Fibroblast of skin of right quadriceps (primary cell): ENCODE results near the gene ITIH6.
"Not testable (repeated sequence)": the region's sequence is repeated elsewhere in the genome, so short reads cannot be mapped to it uniquely, and the experiment has no call there.

ENCODE experiments used
- DNase-seq: peaks from one replicate; pipeline ENCODE4 v3.0.0-alpha.2; 2013

The ITIH6 gene, protein sequence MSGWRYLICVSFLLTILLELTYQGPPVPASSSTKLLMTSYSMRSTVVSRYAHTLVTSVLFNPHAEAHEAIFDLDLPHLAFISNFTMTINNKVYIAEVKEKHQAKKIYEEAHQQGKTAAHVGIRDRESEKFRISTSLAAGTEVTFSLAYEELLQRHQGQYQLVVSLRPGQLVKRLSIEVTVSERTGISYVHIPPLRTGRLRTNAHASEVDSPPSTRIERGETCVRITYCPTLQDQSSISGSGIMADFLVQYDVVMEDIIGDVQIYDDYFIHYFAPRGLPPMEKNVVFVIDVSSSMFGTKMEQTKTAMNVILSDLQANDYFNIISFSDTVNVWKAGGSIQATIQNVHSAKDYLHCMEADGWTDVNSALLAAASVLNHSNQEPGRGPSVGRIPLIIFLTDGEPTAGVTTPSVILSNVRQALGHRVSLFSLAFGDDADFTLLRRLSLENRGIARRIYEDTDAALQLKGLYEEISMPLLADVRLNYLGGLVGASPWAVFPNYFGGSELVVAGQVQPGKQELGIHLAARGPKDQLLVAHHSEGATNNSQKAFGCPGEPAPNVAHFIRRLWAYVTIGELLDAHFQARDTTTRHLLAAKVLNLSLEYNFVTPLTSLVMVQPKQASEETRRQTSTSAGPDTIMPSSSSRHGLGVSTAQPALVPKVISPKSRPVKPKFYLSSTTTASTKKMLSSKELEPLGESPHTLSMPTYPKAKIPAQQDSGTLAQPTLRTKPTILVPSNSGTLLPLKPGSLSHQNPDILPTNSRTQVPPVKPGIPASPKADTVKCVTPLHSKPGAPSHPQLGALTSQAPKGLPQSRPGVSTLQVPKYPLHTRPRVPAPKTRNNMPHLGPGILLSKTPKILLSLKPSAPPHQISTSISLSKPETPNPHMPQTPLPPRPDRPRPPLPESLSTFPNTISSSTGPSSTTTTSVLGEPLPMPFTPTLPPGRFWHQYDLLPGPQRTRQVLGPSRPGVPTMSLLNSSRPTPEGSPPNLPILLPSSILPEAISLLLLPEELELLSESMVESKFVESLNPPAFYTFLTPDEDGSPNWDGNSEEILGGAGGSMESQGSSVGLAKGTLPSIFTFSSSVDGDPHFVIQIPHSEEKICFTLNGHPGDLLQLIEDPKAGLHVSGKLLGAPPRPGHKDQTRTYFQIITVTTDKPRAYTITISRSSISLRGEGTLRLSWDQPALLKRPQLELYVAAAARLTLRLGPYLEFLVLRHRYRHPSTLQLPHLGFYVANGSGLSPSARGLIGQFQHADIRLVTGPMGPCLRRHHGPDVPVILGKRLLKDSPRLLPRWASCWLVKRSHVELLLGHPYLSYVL

DNA sequence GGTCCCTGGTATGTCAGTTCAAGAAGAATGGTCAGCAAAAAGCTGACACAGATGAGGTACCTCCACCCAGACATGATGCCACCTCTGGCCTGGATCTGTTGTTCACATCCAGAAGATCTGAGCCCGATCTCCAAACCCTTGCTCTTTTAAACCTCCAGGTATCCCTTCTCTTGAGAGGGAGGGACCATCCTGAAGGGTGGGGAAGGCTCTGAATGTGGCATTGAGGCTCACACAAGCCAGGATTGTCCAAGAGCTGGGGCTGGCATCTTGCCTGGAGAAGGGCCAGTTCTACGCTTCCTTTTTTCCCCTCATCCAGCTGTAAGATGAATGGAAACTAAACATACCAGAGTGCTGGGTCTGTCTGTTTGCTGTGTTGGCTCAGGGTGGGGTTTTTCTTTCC, at the start of gene ITIH6:
Gene ITIH6 (minus strand): TSS at position 119 of the 400 bp plus-strand sequence. CDS start 45 bp downstream, at position 74.
- DNase-seq, result no peak

DNA sequence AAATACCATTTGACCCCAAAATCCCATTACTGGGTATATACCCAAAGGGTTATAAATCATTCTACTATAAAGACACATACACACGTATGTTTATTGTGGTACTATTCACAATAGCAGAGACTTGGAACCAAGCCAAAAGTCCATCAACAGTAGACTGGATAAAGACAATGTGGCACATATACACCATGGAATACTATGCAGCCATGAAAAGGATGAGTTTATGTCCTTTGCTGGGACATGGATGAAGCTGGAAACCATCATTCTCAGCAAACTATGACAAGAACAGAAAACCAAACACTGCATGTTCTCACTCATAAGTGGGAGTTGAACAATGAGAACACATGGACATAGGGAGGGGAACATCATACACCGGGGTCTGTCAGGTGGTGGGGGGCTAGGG, 49.6 kb upstream of the ITIH6 start:
- DNase-seq, result not testable (repeated sequence)

GRCh38 chrX:54843050-54843449, 45.0 kb upstream of the ITIH6 start:
- DNase-seq, result no peak

GRCh38 chrX:54842607-54843006, 44.6 kb upstream of the ITIH6 start:
- no peak for DNase-seq

DNA sequence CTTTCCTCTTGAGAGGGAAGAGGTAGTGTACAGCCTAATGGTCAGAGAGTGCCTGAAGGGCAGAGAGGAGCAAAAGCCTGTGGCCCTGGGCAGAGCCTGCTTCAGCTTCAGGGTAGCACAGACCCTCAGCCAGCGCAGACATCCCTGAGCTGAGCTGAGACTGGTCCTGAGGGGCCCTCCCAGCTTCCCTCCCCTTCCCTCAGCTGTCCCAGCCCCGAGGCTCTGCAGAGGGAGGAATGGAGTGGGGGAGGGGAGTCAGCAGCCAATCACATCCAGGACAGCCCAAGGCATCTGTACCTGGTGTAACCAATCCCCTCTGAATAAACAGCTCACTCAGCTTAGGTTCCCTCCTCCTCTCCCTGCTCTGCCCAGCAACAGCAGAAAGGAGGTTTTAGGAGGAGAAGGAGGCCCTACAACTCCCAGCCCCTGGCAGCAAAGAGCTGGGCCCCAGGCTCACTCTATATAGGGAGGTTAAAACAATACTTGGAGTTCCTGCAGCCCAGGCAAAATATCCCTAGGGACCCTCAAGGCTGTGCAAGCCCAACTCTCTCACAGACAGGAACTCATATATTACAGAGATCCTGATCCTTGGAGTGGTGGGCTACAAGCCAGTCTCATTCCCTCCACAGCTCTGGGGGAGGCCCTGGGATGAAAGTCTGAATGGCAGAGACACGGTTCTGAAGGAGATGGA, 43.3 kb upstream of the ITIH6 start:
- not testable (repeated sequence) for DNase-seq

GRCh38 chrX:54838583-54838982, 40.5 kb upstream of the ITIH6 start:
- DNase-seq, result no peak

DNA sequence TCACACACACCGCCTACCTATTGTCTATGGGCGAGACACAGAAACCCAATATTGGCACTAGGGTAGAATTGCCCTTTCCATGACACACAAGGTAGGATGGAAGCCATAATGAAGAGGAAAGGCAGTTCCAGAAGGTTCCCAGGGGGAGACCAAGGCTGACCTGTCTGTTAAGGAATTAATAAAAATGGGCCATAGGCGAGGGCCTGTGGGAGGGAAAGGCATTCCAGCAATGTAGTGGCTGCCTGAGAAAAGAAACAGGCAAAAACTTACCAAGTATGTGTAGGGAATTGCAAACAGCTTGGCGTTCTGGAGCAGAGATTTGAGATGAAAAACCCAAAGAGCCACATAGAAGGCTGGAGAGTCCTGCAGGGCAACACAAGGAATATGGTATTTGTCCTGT, 28.5 kb upstream of the ITIH6 start:
- DNase-seq, result no peak

GRCh38 chrX:54825716-54826438, 27.8 kb upstream of the ITIH6 start:
- DNase-seq, result no peak

GRCh38 chrX:54824722-54825121, 26.7 kb upstream of the ITIH6 start:
- no peak for DNase-seq

DNA sequence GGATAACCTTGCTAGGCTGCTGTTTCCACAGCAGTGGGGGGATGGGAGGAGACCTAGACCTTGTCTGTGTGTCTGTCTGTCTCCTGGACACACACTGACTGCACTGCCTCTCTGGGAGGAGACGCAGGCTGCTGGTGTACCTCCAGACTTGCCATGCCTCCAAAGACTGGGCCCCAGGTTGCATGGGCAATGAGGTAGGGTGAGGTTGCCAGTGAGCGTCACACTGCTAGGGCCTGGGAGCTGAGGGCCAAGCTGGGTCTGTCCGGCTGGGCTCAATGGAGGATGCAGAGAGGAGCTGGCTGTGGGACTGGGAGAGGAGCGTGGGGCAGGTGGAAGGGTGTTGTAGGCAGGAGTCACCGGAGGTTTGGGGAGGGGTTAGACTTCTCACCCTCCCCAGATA, 26.1 kb upstream of the ITIH6 start:
- no peak for DNase-seq

DNA sequence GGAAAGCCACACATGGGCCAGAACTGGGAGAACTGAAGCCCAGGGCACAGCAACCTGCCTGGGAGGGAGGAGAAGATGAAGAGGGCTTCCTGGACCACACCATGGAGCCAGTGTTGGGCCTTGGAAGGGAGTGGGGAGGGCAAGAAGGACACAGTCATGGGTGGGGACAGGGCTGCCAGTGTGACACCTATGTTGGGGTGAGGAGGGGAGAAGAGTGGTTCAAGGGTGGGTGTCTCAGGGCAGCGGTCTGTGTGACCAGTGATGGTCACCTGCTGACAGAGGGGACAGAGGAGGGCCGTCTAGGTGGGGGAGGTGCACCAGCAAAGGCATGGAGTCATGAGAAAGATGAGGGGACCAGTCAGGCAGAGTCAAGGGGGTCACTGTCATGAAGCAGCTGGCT, 23.3 kb upstream of the ITIH6 start:
- DNase-seq, result no peak

DNA sequence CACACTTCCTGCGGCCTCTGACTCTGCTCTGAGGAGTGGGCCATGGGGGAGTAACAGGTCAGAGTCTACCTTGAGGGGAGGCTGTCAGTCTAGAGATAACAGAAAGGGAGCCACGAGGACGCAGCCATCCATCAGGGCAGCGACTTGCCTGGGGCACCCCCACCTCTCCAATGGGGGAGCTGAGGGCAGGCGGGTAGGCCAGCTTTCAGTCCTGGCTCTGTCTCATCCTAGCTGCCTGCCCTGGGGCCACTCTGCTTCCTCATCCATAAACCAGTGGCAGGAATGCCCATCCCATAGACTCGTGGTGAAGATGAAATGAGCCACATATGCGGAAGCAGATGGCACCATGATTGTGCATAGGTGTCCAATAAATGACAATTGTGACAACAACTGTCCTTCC, 22.7 kb upstream of the ITIH6 start:
- DNase-seq, result no peak

DNA sequence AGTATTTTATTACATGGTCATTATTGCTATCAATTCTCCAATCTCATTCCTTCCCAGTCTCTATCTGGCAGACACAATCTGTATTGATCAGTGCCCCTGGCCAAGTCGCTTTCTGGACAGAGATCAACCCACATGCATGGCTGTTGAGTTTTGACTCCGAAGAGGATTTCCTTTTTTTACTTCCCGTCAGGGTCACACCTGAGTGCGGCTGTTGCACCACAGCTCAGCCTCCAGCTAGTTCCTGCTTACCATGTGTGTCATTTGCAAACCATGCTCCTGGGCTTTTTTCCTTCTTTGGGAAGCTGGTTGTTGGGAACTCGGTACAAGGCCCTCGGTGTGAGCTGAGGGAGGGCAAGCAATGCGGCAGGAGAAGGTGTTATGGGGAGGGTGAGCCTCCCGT, 21.1 kb upstream of the ITIH6 start:
- no peak for DNase-seq

- DNase-seq, result no peak
Measured at GRCh38 chrX:54818221-54818620, 20.2 kb upstream of the ITIH6 start.

DNA sequence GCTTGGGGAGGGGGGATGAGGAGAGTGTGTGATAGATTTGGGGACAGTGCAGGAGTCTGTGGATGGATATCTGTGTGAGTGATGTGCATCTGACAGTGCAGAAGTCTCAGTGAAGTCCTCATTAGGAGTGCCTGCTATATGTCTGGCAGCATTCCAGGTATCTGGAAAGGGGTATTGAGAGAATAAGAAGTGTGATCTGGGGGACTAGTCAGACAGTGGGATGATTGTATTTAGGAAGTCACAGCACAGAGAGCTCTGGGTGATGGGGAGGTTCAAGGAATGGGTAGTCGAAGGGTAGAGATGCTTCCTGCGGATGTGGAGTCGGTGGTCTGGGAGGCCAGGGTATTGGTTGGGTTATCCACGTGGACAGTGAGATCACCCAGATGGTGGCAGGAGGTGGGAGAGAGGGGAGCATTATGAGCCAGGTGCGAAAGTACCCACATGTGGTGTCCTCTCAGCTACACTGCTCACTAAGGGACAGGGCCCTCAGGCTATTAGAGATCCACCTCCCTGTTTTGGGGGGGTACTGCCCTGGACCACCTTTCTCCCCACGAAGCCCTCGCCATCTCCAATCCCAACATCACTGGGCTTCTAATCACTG, 19.3 kb upstream of the ITIH6 start:
- DNase-seq, result peak; percentile 11

DNA sequence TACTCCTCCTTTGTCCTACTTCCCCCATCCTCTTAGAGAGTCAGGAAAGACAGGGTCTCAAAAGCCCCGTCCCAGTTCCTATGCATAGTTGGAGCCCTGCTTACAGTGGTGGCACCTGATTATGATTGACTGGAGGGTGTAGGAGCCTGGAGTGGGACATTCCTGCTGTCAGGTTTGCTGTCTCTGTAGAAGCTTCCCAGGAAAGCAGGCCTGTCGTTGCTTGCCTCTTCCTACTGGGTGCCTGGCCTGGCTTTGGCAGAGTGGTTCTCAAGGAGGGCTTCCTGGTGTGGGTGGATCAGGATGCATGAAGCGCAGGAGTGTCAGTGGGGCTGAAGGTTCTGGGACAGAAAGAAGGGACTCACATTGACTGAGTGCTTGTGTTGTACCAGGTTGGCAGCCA, 14.3 kb upstream of the ITIH6 start:
- DNase-seq, result no peak

- no peak for DNase-seq
Measured at GRCh38 chrX:54811301-54811885, 13.3 kb upstream of the ITIH6 start.

DNA sequence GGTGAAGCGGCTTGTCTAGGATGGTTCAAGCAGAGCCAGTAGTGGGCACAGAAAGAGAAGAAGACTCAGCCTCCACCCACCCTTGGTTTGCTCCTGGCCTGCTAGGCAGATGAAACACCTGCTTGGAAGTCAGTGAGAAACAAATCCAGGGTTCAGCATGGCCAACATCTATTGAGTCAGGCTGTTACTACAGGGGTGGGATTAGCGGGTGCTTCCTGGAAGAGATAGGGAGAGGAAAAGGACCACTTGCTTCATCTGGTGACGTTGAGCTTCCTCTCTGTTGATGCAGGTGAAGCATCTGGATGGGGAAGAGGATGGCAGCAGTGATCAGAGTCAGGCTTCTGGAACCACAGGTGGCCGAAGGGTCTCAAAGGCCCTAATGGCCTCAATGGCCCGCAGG, 12.5 kb upstream of the ITIH6 start:
- no peak for DNase-seq

DNA sequence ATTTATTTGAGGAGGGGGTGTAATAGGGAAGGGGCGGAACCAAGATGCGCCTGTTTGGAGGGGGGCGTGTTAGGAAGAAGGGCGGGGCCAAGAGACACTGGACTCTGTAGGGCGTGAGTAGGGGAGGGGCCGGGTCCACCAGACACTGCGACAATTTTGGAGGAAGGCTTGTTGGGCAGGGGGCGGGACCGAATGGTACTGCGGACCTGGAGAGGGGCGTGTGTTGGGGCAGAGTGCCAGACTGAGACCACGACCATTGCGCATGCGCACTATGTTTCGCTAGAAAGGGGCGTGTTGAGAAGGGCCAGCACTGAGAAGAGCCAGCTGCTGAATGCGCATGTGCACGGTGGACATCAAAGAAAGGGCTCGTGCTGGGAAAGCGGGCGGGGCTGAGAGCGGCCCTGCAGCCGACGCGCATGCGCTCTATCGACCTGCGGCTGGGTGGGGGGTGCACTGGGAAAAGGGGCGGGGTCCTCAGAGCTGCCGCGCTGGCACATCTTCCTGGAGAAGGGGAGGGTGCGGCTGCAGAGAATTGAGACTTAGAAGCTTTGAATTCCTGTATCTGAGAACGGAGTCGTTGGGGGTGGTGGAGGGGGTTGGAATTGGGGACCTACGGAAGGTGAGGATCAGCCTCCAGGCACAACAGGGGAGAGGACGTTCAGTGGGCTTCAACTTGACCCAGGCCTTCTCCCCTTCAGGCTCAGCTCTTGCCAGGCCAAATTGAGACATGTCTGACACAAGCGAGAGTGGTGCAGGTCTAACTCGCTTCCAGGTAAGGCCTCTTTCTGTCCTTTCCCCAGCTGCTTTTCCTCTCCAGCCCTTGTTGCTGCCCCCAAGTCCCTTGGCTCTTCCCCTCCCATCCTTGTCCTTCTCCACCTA, 10.8 kb upstream of the ITIH6 start:
- peak; percentile 96 for DNase-seq

DNA sequence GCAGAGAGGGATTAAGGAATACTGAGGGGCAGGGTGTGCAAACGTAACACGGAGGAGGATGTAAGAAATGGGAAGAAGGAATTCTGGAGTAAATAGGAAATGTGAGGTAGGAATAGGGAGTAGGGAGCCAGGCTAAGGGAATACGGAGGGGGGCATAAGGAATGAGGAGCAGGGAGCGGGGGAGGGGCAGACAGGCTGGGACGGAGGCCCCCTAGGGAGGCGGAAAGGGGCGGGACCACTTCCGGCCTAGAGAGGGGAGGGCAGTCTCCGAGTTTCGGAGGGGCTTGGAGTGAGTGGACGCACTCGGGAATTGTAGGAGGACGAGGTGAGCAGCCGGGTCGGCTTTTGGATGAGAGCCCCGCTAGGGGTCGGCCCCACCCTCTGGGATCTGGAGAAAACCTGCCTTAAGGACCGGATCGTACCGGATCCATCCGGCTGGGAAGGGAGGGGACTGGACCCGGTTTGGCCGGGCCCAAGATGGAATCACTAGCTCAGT, 10.1 kb upstream of the ITIH6 start:
- DNase-seq, result peak; percentile 69
